HUES64 (cell line): ENCODE data around the gene ASAP2.
"Not testable (repeated sequence)": the region's sequence is repeated elsewhere in the genome, so short reads cannot be mapped to it uniquely, and the experiment has no call there.

Source experiments
- H3K27ac ChIP-seq: 2 replicates; pipeline ENCODE4 v1.7.0; 2013; ENCODE audit warnings: low read depth, low read length, inconsistent platforms
- H3K27me3 ChIP-seq: 2 replicates; pipeline ENCODE4 v1.6.1; 2013; ENCODE audit warnings: mild to moderate bottlenecking, low read length; ENCODE audit not compliant: insufficient read depth
- H3K36me3 ChIP-seq: 2 replicates; pipeline ENCODE4 v1.6.1; 2013; ENCODE audit warnings: mild to moderate bottlenecking, low read length; ENCODE audit not compliant: insufficient read depth
- H3K4me1 ChIP-seq: 2 replicates; pipeline ENCODE4 v1.6.1; 2013; ENCODE audit warnings: mild to moderate bottlenecking, low read length, moderate library complexity; ENCODE audit not compliant: insufficient read depth
- H3K4me3 ChIP-seq: 2 replicates; pipeline ENCODE4 v1.5.1; 2013; ENCODE audit warnings: mild to moderate bottlenecking, low read length, moderate library complexity
- H3K9ac ChIP-seq: 2 replicates; pipeline ENCODE4 v1.6.1; 2013; ENCODE audit warnings: mild to moderate bottlenecking, low read depth, low read length
- H3K9me3 ChIP-seq: 2 replicates; pipeline ENCODE4 v1.6.1; 2013; ENCODE audit warnings: low read depth, low read length; ENCODE audit not compliant: insufficient read depth
- WGBS: fragments of 150-250, 120-280 bp; methylation state at CpG from one replicate; pipeline ENCODE4 v1.1.7; 2013; ENCODE audit warnings: missing lambda C conversion rate; 5-methylcytosine and 5-hydroxymethylcytosine counted together

ASAP2 gene

DNA sequence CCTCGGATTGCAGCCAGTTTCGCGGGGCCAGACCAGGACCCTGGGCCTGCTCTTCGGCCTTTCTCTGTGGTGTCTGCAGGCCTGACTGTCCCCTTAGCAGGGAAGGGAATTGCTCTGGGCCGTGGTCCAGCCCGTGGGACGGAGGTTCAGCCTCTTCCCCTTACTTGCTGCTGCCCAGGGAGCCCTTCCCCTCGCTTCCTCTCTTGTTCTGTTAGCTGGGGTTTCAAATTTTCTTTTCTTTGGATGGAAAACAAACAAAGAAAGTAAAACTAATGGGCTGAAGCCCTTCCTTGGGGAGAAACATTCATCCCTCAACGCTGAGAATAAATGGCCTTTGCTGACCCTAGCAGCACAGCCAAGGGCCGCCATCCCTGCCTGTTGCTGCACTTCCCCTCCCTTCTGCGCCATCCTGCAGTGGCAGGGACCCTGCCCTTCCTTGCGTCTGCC lies 52.4 kb downstream of the ASAP2 start:
- no peaks in the 10 kb centered on the region for H3K27me3 ChIP-seq
- 90% methylated on average over 11 of the region's 12 CpGs for WGBS
- no peak overlapping the region for H3K27ac ChIP-seq
- no peak overlapping the region for H3K4me3 ChIP-seq
- H3K9me3 ChIP-seq = no peaks in the 10 kb centered on the region
- H3K9ac ChIP-seq = no peak overlapping the region
- H3K36me3 ChIP-seq = no peaks in the 10 kb centered on the region
- peaks cover 20% of the 10 kb centered on the region for H3K4me1 ChIP-seq

DNA sequence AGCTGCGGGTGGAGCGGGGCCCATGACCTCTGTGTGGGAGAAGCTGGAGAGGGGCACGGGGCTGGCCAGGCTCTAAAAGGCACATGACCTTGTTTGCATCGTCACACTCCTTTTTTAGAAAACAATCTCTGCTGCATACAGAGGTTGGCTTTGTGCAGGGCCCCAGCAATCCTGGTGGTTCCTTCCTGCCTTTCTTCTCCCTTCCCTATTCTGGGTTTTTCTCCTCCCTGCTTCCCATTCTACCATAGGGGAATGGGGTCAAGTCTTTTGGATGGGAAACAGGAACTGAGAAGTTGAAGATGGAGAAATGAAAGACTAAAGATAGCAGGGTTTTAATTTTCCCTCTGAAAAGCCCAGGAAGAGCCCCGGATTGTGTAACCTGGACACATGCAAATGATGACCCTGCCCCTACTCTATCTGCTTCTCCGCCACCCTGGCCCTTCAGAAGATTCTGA lies 53.9 kb downstream of the ASAP2 start:
- H3K9ac ChIP-seq = no peak overlapping the region
- H3K27ac ChIP-seq = no peak overlapping the region

DNA sequence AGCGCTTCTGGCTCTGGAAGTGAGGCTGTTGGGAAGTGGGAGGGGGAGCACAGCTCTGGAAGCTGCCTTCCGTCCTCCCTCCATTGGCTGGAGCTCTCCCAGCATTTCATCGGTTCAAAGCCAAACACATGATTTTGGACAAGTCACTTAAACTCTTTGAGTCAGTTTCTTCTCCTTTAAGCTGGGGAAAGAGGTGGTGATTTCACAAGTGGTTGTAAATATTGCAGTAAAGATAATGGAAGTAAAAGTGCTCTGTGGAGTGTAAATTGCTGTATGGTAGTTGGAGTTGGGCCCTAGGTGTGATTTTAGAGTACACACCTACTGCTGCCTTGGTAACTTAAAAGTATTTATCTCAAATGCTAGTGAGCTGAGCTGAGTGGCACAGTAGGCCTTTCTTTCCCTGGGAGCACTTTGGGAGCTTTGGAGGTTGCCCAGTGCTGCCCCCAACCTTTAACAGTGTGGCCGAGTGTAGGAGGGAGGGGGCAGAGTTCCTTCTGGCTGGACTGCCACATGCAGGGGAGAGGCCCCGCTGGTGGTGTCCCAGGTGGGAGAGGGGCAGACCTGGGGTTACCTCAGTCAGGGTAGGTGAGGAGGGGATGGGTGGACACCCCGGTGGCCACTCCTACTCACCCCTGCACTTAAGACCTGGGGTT lies 54.7 kb downstream of the ASAP2 start:
- Histone ChIP-seq H3K9ac (no peak overlapping the region), H3K4me3 (no peak overlapping the region), H3K27me3 (no peaks in the 10 kb centered on the region), H3K27ac (no peak overlapping the region), H3K9me3 (no peaks in the 10 kb centered on the region), H3K36me3 (no peaks in the 10 kb centered on the region), H3K4me1 (peaks cover 17% of the 10 kb centered on the region)
- 86% methylated on average over 6 of the region's 6 CpGs for WGBS

More for the DNA sequence above, 53.9 kb downstream of the ASAP2 start:
- H3K36me3 ChIP-seq = no peaks in the 10 kb centered on the region
- 86% methylated on average over 6 of the region's 6 CpGs for WGBS
- H3K4me1 ChIP-seq = peaks cover 20% of the 10 kb centered on the region
- no peak overlapping the region for H3K4me3 ChIP-seq
- H3K9me3 ChIP-seq = no peaks in the 10 kb centered on the region
- no peaks in the 10 kb centered on the region for H3K27me3 ChIP-seq

DNA sequence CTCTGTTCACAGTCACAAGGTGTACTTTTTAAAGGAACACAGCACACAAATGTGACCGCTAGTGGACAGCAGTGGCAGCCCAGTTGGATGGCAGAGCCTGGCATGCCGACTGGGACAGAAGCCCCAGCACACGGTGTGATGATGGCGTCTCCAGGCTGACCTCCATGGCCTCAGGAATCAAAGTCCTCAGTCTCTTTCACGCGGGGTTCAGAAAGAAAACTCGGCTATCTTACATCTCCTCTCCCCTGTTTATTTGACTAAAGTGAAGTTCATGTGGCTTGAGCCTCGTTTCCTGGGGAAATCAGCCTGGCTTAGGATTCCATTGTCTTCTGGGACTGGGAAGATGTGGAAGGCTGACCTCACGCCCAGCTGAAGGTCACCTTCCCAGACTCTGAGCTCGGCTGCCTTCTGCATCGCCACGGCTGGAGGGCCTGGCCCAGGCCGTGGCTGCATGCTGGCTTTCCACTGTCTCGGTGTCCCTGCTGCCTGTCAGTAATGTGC lies 56.1 kb downstream of the ASAP2 start:
- H3K27me3 ChIP-seq = no peaks in the 10 kb centered on the region
- H3K4me3 ChIP-seq = no peak overlapping the region
- WGBS = 86% methylated on average over 14 of the region's 14 CpGs
- peaks cover 13% of the 10 kb centered on the region for H3K4me1 ChIP-seq
- no peak overlapping the region for H3K27ac ChIP-seq
- no peak overlapping the region for H3K9ac ChIP-seq
- H3K9me3 ChIP-seq = no peaks in the 10 kb centered on the region
- H3K36me3 ChIP-seq = no peaks in the 10 kb centered on the region

DNA sequence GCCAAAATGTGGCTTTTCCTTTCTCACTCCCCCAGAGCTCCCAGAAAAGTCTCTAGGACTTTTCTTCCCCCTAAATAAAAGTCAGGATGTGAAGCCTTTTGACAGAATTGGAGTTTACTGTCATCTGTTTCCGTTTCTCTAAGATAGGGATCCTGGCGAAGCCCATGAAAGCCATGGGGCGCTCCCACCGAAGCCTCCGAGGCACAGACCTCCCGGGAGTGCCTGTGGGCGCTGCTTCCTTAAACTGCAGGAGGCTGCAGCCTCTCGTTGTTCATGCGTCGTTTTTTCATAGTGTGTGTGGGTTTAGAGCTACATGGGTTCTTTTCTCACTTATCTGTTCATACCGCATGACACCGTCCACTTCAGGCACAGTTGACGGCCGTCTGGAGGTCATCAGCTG lies 56.8 kb downstream of the ASAP2 start:
- Histone ChIP-seq H3K4me3 (no peak overlapping the region), H3K36me3 (no peaks in the 10 kb centered on the region), H3K4me1 (peaks cover 13% of the 10 kb centered on the region), H3K27me3 (no peaks in the 10 kb centered on the region), H3K9me3 (no peaks in the 10 kb centered on the region), H3K9ac (no peak overlapping the region), H3K27ac (no peak overlapping the region)
- 87% methylated on average over 12 of the region's 14 CpGs for WGBS

DNA sequence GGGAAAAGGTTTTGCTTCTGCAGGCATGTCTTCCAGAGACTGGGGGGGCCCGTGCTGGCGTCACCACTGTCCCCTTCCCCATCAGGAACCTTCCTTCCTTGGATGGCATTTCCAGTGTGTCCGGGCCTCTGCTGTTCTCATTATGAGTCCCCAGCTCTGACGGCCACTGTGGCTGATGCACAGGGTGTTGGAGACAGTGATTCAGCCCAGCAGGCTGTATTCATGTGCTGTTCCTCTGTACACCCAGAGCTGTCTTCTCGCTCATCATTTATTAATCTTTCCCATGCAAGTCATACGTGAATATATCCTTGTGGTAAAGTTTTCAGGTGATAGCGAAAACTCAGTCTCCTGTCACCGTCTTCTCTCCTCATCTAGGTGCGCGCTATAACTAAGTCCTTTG lies 57.7 kb downstream of the ASAP2 start:
- Histone ChIP-seq H3K36me3 (no peaks in the 10 kb centered on the region), H3K4me1 (peaks cover 9% of the 10 kb centered on the region), H3K27me3 (no peaks in the 10 kb centered on the region), H3K4me3 (no peak overlapping the region), H3K9ac (no peak overlapping the region), H3K27ac (no peak overlapping the region), H3K9me3 (no peaks in the 10 kb centered on the region)
- WGBS = 84% methylated on average over 10 of the region's 10 CpGs

DNA sequence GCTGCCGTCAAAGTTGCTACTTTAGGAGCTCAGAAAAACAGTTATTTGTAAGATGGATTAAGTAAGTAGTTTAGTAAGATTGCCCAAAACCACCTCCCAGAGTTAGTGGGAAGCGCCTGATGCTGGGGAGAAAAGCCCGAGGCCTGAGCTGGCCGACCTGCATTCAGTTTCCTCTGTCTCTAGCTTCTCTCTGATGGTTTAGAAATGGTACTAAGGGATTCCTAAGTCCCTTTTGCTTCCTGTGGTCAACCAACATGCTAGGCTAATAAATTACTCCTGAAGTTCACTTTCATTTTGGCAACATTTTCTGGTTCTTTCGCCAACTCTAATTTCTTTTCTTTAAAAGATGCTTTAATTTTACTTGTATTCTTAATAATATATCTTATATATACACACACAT lies 60.1 kb downstream of the ASAP2 start:
- no peak overlapping the region for H3K27ac ChIP-seq
- H3K4me3 ChIP-seq = no peak overlapping the region
- no peaks in the 10 kb centered on the region; the same call in 1 of the 2 replicates for H3K4me1 ChIP-seq
- H3K27me3 ChIP-seq = no peaks in the 10 kb centered on the region
- H3K36me3 ChIP-seq = no peaks in the 10 kb centered on the region
- no peaks in the 10 kb centered on the region for H3K9me3 ChIP-seq
- 93% methylated on average over 4 of the region's 5 CpGs for WGBS
- no peak overlapping the region for H3K9ac ChIP-seq

DNA sequence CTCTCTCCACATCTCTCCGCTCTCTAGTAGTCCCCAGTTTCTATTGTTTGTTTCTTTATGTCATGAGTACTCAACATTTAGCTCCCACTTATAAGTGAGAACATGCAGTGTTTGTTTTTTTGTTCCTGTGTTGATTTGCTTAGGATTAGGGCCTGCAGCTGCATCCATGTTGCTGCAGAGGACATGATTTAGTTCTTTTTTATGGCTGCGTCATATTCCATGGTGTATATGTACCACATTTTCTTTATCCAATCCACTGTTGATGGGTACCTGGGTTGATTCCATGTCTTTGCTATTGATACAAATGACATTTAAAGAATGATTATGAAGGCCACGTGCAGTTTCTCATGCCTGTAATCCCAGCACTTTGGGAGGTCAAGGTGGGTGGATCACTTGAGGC lies 60.7 kb downstream of the ASAP2 start:
- H3K36me3 ChIP-seq, H3K9ac ChIP-seq, H3K27ac ChIP-seq, H3K27me3 ChIP-seq, H3K4me1 ChIP-seq, H3K9me3 ChIP-seq, H3K4me3 ChIP-seq: not testable (repeated sequence)
- 97% methylated on average over 3 of the region's 3 CpGs for WGBS

DNA sequence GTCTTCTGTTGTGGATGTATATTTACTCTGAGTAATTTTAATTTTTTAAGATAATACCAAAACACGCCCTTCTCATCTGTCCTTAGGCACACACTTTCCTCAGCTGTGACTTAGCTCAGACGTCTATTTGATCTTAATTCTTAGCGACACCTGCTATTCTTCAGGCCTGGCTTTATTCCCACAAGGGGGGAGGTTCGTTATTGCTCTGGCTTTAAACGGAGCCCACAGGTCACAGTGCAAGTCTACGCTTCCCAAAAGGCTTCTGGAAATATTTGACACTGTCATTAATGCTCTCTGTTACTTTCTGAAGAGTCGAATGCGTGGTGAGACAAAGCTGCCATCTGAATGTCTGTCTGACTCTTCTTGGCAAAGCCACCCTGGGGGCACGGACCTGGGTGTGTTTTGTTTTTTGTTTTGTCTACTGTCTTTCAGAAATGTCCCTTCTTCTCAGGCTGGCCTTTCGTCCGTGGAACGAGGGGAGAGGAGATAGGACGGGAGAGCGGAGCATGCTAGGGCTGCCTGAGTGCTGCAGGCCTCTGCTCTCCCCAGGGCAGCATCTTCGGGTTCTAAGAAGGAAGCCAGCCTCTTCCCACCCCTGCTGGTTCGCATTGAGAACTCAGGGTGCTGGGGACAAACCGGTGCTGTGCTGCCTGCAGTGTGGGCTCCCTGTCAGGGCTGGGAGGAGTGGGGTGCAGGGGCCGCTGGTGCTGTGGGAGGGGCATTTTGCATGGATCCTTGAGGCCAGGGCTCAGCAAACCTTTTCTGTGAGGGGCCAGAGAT lies 61.9 kb downstream of the ASAP2 start:
- 87% methylated on average over 18 of the region's 18 CpGs for WGBS
- Histone ChIP-seq H3K36me3 (no peaks in the 10 kb centered on the region), H3K9me3 (no peaks in the 10 kb centered on the region), H3K4me3 (no peak overlapping the region), H3K27ac (no peak overlapping the region), H3K27me3 (no peaks in the 10 kb centered on the region), H3K9ac (no peak overlapping the region), H3K4me1 (peaks cover 3% of the 10 kb centered on the region; the same call in 1 of the 2 replicates)

DNA sequence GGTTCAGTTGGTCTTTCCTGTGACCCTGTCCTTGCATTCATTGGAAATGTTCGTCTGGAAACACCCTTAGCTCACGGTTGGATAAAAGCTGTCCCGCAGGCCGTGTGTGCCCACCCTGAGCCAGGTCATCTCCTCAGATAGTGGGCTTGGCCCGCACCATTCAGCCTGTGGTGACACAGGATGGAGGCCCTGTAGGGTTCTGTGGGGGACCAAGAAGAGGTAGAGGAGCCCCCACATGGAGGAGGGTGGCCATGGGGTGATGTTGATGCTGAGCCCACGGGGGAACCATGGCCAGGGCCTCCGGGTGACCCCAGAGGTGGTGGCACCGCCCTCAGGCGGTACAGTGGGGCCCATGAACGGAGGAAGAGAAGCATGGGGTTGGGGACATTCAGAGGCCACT lies 62.7 kb downstream of the ASAP2 start:
- Histone ChIP-seq H3K4me1 (peaks cover 5% of the 10 kb centered on the region; the same call in 1 of the 2 replicates), H3K27ac (no peak overlapping the region), H3K9me3 (no peaks in the 10 kb centered on the region), H3K4me3 (no peak overlapping the region), H3K27me3 (no peaks in the 10 kb centered on the region), H3K9ac (no peak overlapping the region), H3K36me3 (no peaks in the 10 kb centered on the region)
- 93% methylated on average over 10 of the region's 10 CpGs for WGBS

DNA sequence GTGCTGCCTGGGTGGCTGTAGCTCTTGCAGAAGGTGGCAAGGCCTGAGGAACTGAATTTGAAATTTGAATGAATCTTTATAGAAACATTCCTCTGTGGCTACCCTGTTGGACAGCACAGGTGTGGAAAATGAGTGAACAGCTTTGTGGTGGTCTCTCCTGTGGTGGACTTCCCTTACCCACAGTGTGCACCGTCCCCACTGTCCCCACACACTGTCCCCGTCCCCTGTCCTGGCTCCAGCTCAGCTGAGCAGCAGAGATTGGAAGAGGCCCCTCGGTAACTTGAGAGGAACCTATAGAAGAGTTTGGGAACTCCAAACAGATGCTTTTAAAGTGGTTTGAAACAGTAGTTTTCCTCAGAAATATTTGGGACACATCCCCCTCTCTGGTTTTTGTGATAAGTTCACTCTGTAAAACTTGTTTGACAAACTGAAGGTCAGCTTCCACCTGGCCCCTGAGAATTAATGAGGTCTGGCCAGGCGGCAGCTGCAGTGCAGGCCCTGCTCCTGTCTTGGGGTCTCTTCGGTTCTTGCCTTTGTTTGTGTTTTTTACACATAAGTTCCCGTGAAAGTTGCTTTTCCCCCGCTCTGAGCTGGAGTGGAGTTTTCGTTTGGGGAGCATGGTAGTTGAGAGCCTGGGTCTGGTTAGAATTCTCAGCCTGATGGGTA lies 63.2 kb downstream of the ASAP2 start:
- no peaks in the 10 kb centered on the region for H3K36me3 ChIP-seq
- no peak overlapping the region for H3K9ac ChIP-seq
- 93% methylated on average over 8 of the region's 8 CpGs for WGBS

More for the DNA sequence above, 63.2 kb downstream of the ASAP2 start:
- Histone ChIP-seq H3K4me3 (no peak overlapping the region), H3K4me1 (peaks cover 5% of the 10 kb centered on the region; the same call in 1 of the 2 replicates), H3K27me3 (no peaks in the 10 kb centered on the region), H3K9me3 (no peaks in the 10 kb centered on the region), H3K27ac (no peak overlapping the region)
